ENCODE measurements around the gene IP6K3.

GRCh38 chr6:33740794-33741193 is 5.9 kb downstream of the IP6K3 start:
- TF ChIP-seq CTCF (IDR thresholded peaks at IDR 0.05) (no peak), EZH2 (IDR thresholded peaks at IDR 0.05) (no peak)

Measured in neural progenitor cell (in vitro differentiated cells).